NCI-H1436 treated with DMSO at 0.1 percent for 48 hours (cell line): ENCODE data around the gene CADM2.
"Not testable (repeated sequence)": the region's sequence is repeated elsewhere in the genome, so short reads cannot be mapped to it uniquely, and the experiment has no call there.

ENCODE experiments used
- DNase-seq: peaks from one replicate; lab custom pipeline; 2025; lab: John Stamatoyannopoulos, UW

CADM2 gene

GRCh38 chr3:85672761-85673160, 714.0 kb downstream of the CADM2 start:
- DNase-seq, result no peak

GRCh38 chr3:85678713-85679112, 719.9 kb downstream of the CADM2 start:
- DNase-seq, result no peak

- DNase-seq, result no peak
Measured at GRCh38 chr3:85681906-85682305, 723.1 kb downstream of the CADM2 start.

- DNase-seq, result no peak
Measured at GRCh38 chr3:85691196-85691595, 732.4 kb downstream of the CADM2 start.

- no peak for DNase-seq
Measured at GRCh38 chr3:85697156-85697555, 738.4 kb downstream of the CADM2 start.

GRCh38 chr3:85706130-85706529, 747.3 kb downstream of the CADM2 start:
- peak; percentile 6 for DNase-seq

- DNase-seq, result not testable (repeated sequence)
Measured at GRCh38 chr3:85708325-85708724, 749.5 kb downstream of the CADM2 start.

GRCh38 chr3:85709346-85709892, 750.6 kb downstream of the CADM2 start:
- peak; percentile 99 for DNase-seq

- DNase-seq, result no peak
Measured at GRCh38 chr3:85710490-85710889, 751.7 kb downstream of the CADM2 start.

GRCh38 chr3:85721409-85722145, 762.8 kb downstream of the CADM2 start:
- no peak for DNase-seq

- no peak for DNase-seq
Measured at GRCh38 chr3:85725809-85726208, 767.0 kb downstream of the CADM2 start.

- no peak for DNase-seq
Measured at GRCh38 chr3:85726241-85726640, 767.5 kb downstream of the CADM2 start.

- no peak for DNase-seq
Measured at GRCh38 chr3:85737846-85738245, 779.1 kb downstream of the CADM2 start.

- no peak for DNase-seq
Measured at GRCh38 chr3:85740561-85740960, 781.8 kb downstream of the CADM2 start.

- no peak for DNase-seq
Measured at GRCh38 chr3:85758442-85758841, 799.7 kb downstream of the CADM2 start.

GRCh38 chr3:85760342-85760741, 801.6 kb downstream of the CADM2 start:
- DNase-seq, result no peak

- no peak for DNase-seq
Measured at GRCh38 chr3:85780806-85781205, 822.0 kb downstream of the CADM2 start.

GRCh38 chr3:85781806-85782205, 823.0 kb downstream of the CADM2 start:
- DNase-seq, result peak; percentile 77

GRCh38 chr3:85783291-85783690, 824.5 kb downstream of the CADM2 start:
- no peak for DNase-seq

GRCh38 chr3:85785766-85786165, 827.0 kb downstream of the CADM2 start:
- no peak for DNase-seq

GRCh38 chr3:85790445-85791030, 831.7 kb downstream of the CADM2 start:
- no peak for DNase-seq

- no peak for DNase-seq
Measured at GRCh38 chr3:85796140-85796539, 837.4 kb downstream of the CADM2 start.

GRCh38 chr3:85800676-85801075, 841.9 kb downstream of the CADM2 start:
- no peak for DNase-seq

GRCh38 chr3:85801955-85802354, 843.2 kb downstream of the CADM2 start:
- DNase-seq, result no peak
